ENCODE data around the gene EIF2D.

Gene EIF2D

DNA sequence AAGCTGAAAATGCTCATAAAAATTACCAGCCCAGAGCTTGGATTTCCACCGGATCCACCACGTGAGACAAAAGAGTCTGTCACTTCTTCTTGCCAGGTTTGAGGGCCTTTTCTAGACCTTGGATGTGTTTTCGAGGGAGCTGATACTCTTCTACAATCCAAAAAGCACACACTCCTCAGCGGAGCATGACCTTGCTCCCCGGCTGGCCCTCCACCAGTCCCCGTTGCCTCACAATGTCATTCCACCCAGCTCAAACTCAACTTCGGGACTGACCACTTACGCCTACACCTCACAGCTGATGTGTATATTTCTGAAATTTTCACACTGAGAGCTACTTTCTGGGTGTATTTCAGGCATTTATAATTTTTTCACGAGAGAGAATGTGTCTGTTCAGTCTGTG is 20.6 kb downstream of the EIF2D start:
- Histone ChIP-seq H4K20me1 (ENCODE audit: insufficient read depth) (no peaks in the 10 kb centered on the region), H3K4me2 (no peak overlapping the region), H3K79me2 (ENCODE audit: insufficient read depth, low read depth) (no peaks in the 10 kb centered on the region), H3K9ac (no peak overlapping the region), H3K36me3 (ENCODE audit: insufficient read depth) (peaks cover 10% of the 10 kb centered on the region; the same call in 1 of the 2 replicates), H3K27me3 (ENCODE audit: insufficient read depth, low read depth) (no peaks in the 10 kb centered on the region), H2AFZ (ENCODE audit: low read depth) (no peak overlapping the region), H3K4me1 (ENCODE audit: low read depth, poor library complexity, severe bottlenecking) (peaks cover 12% of the 10 kb centered on the region), H3K4me3 (IDR thresholded peaks at IDR 0.05; ENCODE audit: insufficient read depth, low read depth, low read length) (no peak overlapping the region), H3K27ac (no peak overlapping the region)
- TF ChIP-seq, protein P1, sequence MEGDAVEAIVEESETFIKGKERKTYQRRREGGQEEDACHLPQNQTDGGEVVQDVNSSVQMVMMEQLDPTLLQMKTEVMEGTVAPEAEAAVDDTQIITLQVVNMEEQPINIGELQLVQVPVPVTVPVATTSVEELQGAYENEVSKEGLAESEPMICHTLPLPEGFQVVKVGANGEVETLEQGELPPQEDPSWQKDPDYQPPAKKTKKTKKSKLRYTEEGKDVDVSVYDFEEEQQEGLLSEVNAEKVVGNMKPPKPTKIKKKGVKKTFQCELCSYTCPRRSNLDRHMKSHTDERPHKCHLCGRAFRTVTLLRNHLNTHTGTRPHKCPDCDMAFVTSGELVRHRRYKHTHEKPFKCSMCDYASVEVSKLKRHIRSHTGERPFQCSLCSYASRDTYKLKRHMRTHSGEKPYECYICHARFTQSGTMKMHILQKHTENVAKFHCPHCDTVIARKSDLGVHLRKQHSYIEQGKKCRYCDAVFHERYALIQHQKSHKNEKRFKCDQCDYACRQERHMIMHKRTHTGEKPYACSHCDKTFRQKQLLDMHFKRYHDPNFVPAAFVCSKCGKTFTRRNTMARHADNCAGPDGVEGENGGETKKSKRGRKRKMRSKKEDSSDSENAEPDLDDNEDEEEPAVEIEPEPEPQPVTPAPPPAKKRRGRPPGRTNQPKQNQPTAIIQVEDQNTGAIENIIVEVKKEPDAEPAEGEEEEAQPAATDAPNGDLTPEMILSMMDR (conservative IDR thresholded peaks at IDR 0.05; ENCODE audit: low read depth, low read length) = no peak

DNA sequence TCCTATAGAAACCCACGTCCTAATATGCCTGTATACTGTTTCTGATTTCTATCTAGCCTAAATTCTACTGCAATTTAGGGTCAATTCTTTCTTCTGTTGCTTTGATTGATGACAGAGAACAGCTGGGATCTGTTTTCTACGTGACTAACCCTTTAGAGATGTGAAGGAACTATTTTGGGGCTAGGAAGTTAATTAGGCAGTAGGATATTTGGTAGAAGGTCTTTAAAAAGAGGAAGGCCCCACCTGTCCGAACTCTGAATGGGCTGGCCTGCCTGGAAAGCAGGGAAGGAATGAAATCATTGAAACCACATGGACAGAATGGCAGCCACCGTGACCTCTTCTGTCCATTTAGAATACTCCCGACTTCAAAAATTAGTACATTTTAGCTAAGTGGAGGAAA is 21.0 kb downstream of the EIF2D start:
- Histone ChIP-seq H3K36me3 (ENCODE audit: insufficient read depth) (peaks cover 10% of the 10 kb centered on the region; the same call in 1 of the 2 replicates), H3K4me3 (IDR thresholded peaks at IDR 0.05; ENCODE audit: insufficient read depth, low read depth, low read length) (no peak overlapping the region), H3K79me2 (ENCODE audit: insufficient read depth, low read depth) (no peaks in the 10 kb centered on the region), H2AFZ (ENCODE audit: low read depth) (no peak overlapping the region), H4K20me1 (ENCODE audit: insufficient read depth) (no peaks in the 10 kb centered on the region), H3K4me2 (no peak overlapping the region), H3K4me1 (ENCODE audit: low read depth, poor library complexity, severe bottlenecking) (peaks cover 12% of the 10 kb centered on the region), H3K9ac (no peak overlapping the region), H3K27me3 (ENCODE audit: insufficient read depth, low read depth) (no peaks in the 10 kb centered on the region), H3K27ac (no peak overlapping the region)
- TF ChIP-seq, protein P1 (conservative IDR thresholded peaks at IDR 0.05; ENCODE audit: low read depth, low read length) = no peak

DNA sequence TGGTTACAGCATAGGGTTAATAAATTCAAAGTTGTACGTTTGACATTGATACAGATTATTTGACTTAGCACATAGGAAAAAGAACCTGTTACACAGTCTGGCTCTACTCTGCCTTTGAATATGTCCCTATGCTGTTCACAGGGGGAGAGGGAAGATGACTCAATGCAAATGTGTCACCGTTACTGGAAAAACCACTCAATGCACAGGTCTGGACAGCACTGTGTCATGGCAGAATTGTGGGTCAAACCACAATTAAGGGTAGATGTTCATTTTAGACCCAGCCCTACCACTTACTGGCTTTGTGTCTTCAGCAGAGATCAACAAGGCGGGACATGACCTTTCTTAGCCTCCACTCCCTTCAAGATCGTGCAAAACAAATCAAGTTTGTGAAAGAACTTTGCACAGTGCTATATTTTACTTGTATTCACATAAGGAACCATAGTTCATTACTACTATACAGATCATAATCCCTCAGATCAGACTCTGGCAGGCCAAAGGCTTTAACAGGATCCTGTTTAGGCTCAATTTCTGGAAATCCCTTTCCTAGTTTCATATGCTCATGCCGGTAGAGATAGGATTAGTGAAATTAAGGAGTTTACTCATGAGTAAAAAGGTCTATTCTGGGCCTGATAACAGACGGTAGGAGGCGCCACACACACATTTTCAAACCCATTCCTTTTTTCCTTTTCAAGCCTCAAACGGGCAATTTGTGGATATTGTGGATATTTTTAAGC is 22.1 kb downstream of the EIF2D start:
- Histone ChIP-seq H3K27ac (peak overlapping the region; percentile 6; the same call in 1 of the 2 replicates), H3K4me1 (ENCODE audit: low read depth, poor library complexity, severe bottlenecking) (peaks cover 12% of the 10 kb centered on the region), H3K4me3 (IDR thresholded peaks at IDR 0.05; ENCODE audit: insufficient read depth, low read depth, low read length) (no peak overlapping the region), H3K79me2 (ENCODE audit: insufficient read depth, low read depth) (no peaks in the 10 kb centered on the region), H2AFZ (ENCODE audit: low read depth) (no peak overlapping the region), H3K27me3 (ENCODE audit: insufficient read depth, low read depth) (no peaks in the 10 kb centered on the region), H3K4me2 (no peak overlapping the region), H4K20me1 (ENCODE audit: insufficient read depth) (no peaks in the 10 kb centered on the region), H3K9ac (no peak overlapping the region), H3K36me3 (ENCODE audit: insufficient read depth) (peaks cover 16% of the 10 kb centered on the region; the same call in 1 of the 2 replicates)
- TF ChIP-seq, protein P1 (conservative IDR thresholded peaks at IDR 0.05; ENCODE audit: low read depth, low read length) = peak; percentile 55; the same call in 1 of the 2 replicates

DNA sequence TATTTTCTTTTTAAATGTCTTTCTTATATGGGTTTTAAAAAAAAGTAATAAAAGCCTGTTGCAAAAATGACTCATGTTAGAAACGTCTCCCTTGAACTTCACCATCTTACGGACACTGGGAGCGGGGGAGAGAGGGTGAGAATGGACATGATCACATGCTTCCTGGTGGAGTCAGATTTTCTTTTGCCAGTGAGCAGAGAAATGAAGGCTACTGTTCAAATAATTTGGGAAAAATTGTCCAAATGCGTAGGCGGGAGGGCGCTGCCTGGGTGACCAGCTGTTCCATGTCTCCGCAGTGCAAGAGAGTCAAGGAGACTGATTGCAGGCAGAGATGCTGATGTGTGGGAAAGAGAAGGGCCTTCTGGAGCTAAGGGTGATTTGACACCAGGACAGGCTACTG is 23.1 kb downstream of the EIF2D start:
- TF ChIP-seq, protein P1 (conservative IDR thresholded peaks at IDR 0.05; ENCODE audit: low read depth, low read length) = no peak

More for the DNA sequence above, 23.1 kb downstream of the EIF2D start:
- no peaks in the 10 kb centered on the region for H3K27me3 ChIP-seq (ENCODE audit: insufficient read depth, low read depth)
- no peak overlapping the region for H2AFZ ChIP-seq (ENCODE audit: low read depth)
- H3K4me1 ChIP-seq (ENCODE audit: low read depth, poor library complexity, severe bottlenecking) = peaks cover 12% of the 10 kb centered on the region
- H3K27ac ChIP-seq = no peak overlapping the region
- H3K4me3 ChIP-seq (IDR thresholded peaks at IDR 0.05; ENCODE audit: insufficient read depth, low read depth, low read length) = no peak overlapping the region
- no peak overlapping the region for H3K9ac ChIP-seq
- peaks cover 21% of the 10 kb centered on the region; the same call in 1 of the 2 replicates for H3K36me3 ChIP-seq (ENCODE audit: insufficient read depth)
- H3K4me2 ChIP-seq = no peak overlapping the region
- no peaks in the 10 kb centered on the region for H3K79me2 ChIP-seq (ENCODE audit: insufficient read depth, low read depth)
- no peaks in the 10 kb centered on the region for H4K20me1 ChIP-seq (ENCODE audit: insufficient read depth)
